Measurements from ENCODE around the gene SH3RF1. TPM values are rescaled to one million over a fixed set of nuclear protein-coding genes. Genes with fewer than 3 reads are reported as not detected.

Gene SH3RF1
- total RNA-seq, 1 donor from 2014 or later = 35.2 TPM

DNA sequence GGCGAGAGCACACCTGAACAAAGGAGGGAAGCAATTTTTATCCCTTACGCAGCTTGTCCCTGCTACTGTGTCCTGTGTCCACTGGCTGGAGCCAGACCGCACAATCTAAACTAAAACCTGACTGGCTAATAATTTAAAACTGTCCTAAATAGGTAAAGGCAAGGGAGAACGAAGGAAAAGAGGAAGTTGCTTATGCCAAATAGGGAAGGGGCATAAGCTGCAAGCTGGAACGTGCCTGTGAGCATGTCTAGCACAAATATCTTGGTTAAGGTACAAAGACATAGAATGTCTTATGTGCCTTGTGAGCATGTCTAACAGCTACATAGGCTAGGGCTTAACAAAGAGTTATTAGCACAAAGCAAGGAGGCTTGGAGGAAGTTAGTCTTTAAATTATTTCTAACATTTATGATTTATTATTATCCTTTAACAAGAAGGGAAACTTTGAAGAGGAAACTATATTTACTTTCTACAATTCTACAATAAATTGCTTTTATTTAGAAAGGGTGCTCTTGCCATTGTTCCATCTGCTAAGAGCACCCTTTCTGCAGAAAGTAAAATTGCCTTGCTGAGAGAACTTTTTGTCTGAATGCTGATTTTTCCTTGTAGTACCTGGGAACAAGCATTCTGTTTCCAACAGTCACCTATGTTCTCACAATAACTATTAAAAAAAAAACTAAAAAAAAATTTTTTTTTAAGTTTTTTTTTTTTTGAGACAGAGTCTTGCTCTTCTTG is 180.1 kb downstream of the SH3RF1 start:
- peaks cover 5% of the 10 kb centered on the region for H3K4me1 Mint-ChIP-seq (ENCODE audit: low read depth, unreplicated experiment)

DNA sequence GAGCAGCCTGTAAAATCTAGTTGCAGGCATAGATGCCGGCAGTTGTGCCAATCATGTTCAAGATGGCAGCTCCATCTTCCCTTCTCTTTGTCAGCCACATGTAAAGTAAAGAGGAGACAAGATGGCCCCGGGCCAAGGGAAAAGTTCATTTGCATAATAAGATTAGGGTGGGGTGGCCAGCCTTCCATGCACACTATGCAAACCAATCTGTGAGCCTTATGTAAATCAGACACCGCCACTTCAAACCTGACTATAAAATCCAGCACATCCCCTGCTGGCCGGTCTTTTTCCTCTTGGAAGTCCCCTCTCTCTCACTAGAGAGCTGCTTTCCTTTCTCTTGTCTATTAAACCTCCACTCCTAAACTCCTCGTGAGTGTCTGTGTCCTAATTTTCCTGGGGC is 181.8 kb downstream of the SH3RF1 start:
- H3K27ac Mint-ChIP-seq (ENCODE audit: unreplicated experiment) = no peak overlapping the region
- no peak for DNase-seq

More for the DNA sequence above, 180.1 kb downstream of the SH3RF1 start:
- Mint-ChIP-seq H3K36me3 (ENCODE audit: unreplicated experiment) (peaks cover 11% of the 10 kb centered on the region), H3K4me3 (ENCODE audit: unreplicated experiment) (no peak overlapping the region), H3K27ac (ENCODE audit: unreplicated experiment) (no peak overlapping the region), H3K9me3 (ENCODE audit: unreplicated experiment) (peaks cover 6% of the 10 kb centered on the region), H3K27me3 (ENCODE audit: unreplicated experiment) (no peaks in the 10 kb centered on the region)
- DNase-seq = no peak
- TF ChIP-seq, protein P1, sequence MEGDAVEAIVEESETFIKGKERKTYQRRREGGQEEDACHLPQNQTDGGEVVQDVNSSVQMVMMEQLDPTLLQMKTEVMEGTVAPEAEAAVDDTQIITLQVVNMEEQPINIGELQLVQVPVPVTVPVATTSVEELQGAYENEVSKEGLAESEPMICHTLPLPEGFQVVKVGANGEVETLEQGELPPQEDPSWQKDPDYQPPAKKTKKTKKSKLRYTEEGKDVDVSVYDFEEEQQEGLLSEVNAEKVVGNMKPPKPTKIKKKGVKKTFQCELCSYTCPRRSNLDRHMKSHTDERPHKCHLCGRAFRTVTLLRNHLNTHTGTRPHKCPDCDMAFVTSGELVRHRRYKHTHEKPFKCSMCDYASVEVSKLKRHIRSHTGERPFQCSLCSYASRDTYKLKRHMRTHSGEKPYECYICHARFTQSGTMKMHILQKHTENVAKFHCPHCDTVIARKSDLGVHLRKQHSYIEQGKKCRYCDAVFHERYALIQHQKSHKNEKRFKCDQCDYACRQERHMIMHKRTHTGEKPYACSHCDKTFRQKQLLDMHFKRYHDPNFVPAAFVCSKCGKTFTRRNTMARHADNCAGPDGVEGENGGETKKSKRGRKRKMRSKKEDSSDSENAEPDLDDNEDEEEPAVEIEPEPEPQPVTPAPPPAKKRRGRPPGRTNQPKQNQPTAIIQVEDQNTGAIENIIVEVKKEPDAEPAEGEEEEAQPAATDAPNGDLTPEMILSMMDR (IDR thresholded peaks at IDR 0.05; ENCODE audit: partially characterized antibody, unreplicated experiment) = no peak

DNA sequence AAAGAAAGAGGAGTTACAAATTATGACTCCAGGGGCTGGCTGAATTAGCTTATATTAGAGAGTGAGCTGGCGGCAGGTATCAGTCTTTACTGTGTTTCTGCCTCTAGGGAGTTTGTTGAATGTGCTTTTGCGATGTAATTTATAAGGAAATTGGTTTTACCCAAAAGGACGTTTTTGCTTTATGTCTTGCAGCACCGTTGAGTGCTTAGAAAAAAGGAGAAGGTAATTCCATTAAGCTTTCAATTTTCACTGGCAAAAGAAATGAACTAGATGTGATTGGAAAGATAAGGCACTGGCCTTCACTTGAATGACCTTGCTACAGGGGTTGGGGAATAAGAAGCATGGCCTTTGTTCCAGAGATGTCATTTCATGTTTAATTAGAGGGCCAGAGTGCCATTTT is 185.8 kb downstream of the SH3RF1 start:
- Mint-ChIP-seq H3K36me3 (ENCODE audit: unreplicated experiment) (peaks cover 6% of the 10 kb centered on the region), H3K4me1 (ENCODE audit: low read depth, unreplicated experiment) (no peaks in the 10 kb centered on the region), H3K4me3 (ENCODE audit: unreplicated experiment) (no peak overlapping the region), H3K27ac (ENCODE audit: unreplicated experiment) (peak overlapping the region; percentile 59), H3K27me3 (ENCODE audit: unreplicated experiment) (peaks cover 4% of the 10 kb centered on the region), H3K9me3 (ENCODE audit: unreplicated experiment) (peaks cover 6% of the 10 kb centered on the region)
- no peak for DNase-seq
- TF ChIP-seq, protein P1 (IDR thresholded peaks at IDR 0.05; ENCODE audit: partially characterized antibody, unreplicated experiment) = no peak

More for the DNA sequence above, 181.8 kb downstream of the SH3RF1 start:
- Mint-ChIP-seq H3K4me1 (ENCODE audit: low read depth, unreplicated experiment) (no peaks in the 10 kb centered on the region), H3K36me3 (ENCODE audit: unreplicated experiment) (peaks cover 11% of the 10 kb centered on the region), H3K27me3 (ENCODE audit: unreplicated experiment) (no peaks in the 10 kb centered on the region), H3K9me3 (ENCODE audit: unreplicated experiment) (peaks cover 6% of the 10 kb centered on the region), H3K4me3 (ENCODE audit: unreplicated experiment) (no peak overlapping the region)
- TF ChIP-seq, protein P1 (IDR thresholded peaks at IDR 0.05; ENCODE audit: partially characterized antibody, unreplicated experiment) = no peak

DNA sequence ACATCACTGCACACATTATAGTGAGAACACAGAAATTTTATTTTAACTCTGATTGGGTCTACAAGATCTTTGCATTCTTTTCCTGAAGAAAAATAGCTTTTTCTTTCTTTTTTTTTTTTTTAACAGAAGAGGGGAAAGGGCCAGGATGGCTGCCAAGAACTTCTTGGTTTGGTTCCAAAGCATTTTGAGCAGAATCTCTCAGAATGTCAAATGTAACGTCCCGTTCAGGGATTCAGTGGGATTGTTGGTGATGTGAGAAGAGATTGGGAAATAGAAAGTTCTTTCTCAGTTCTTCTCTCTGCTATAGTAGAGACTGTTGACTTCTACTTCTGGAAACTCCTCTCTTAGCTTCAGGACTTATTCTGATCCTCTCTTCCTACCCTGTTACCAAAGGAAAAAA is 189.8 kb downstream of the SH3RF1 start:
- TF ChIP-seq, protein P1 (IDR thresholded peaks at IDR 0.05; ENCODE audit: partially characterized antibody, unreplicated experiment) = no peak
- no peak for DNase-seq
- Mint-ChIP-seq H3K9me3 (ENCODE audit: unreplicated experiment) (peaks cover 5% of the 10 kb centered on the region), H3K27ac (ENCODE audit: unreplicated experiment) (no peak overlapping the region), H3K4me3 (ENCODE audit: unreplicated experiment) (no peak overlapping the region), H3K4me1 (ENCODE audit: low read depth, unreplicated experiment) (no peaks in the 10 kb centered on the region), H3K36me3 (ENCODE audit: unreplicated experiment) (no peaks in the 10 kb centered on the region), H3K27me3 (ENCODE audit: unreplicated experiment) (peaks cover 4% of the 10 kb centered on the region)

All from glutamatergic neuron (in vitro differentiated cells).